ENCODE results near the gene ST7. TPM values are rescaled to one million over a fixed set of nuclear protein-coding genes. Genes with fewer than 3 reads are reported as not detected.

The ST7 gene
- total and polyA plus RNA-seq, 7 donors, result 6.0 to 12.5 (median 7.3) TPM

DNA sequence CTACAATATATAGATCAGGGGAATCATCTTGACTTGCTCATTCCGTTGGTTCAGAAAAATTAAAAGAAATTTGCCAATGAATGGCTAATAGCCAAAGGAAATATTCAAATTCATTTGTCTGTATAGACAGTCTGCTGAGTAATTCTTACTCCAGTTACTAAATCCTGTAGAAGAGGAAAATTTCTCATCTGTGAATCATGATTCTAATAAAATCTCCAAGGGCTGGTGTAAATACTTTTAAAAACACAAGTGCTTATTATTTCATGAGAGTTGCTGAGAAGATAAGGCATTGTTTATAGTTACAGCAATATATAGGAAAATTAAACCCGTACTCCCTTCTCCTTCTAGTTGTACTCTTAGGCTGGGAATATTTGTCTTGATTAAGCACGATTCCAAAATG, 316.6 kb downstream of the ST7 start:
- TF ChIP-seq, protein P1, sequence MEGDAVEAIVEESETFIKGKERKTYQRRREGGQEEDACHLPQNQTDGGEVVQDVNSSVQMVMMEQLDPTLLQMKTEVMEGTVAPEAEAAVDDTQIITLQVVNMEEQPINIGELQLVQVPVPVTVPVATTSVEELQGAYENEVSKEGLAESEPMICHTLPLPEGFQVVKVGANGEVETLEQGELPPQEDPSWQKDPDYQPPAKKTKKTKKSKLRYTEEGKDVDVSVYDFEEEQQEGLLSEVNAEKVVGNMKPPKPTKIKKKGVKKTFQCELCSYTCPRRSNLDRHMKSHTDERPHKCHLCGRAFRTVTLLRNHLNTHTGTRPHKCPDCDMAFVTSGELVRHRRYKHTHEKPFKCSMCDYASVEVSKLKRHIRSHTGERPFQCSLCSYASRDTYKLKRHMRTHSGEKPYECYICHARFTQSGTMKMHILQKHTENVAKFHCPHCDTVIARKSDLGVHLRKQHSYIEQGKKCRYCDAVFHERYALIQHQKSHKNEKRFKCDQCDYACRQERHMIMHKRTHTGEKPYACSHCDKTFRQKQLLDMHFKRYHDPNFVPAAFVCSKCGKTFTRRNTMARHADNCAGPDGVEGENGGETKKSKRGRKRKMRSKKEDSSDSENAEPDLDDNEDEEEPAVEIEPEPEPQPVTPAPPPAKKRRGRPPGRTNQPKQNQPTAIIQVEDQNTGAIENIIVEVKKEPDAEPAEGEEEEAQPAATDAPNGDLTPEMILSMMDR (IDR thresholded peaks at IDR 0.05), result no peak
- Histone ChIP-seq H3K9me3 (no peaks in the 10 kb centered on the region), H3K4me3 (no peak overlapping the region), H3K4me1 (no peaks in the 10 kb centered on the region), H3K27me3 (ENCODE audit: insufficient read depth in 3 of 3, low read length in 2 of 3) (peaks cover 0 to 1% (median 0%) of the 10 kb centered on the region in 3 donors), H3K36me3 (ENCODE audit: insufficient read depth in 1 of 2, low read depth in 1 of 2) (no peaks in the 10 kb centered on the region), H3K27ac (no peak overlapping the region)
- intact Hi-C loops (cut with DNase I), result no loop called here
- WGBS, 3 donors, result 74 to 88% (median 77%) methylated on average over 3 of the region's 3 CpGs
- DNase-seq (no peak), ATAC-seq (no peak)

DNA sequence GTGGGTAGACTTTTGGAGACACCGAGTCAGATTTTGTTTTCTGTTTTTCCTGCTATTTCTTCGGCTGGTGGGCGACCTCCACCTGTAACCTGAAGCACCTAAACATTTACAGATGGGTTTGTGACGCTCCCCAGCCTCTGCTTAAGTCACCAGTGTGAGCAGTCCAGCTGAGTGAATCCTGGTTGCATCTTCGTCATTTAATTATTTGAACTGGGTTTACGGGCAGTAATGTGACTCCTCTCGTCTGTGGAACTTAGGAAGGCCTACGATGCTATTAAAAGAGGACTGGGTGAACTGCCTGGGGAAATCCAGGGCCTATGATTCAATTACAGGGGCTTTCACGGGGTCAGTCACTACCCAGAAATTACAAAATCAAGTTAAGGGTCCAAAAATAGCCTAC, 317.1 kb downstream of the ST7 start:
- H3K27ac ChIP-seq, result no peak overlapping the region
- TF ChIP-seq, protein P1 (IDR thresholded peaks at IDR 0.05), result no peak
- H3K4me3 ChIP-seq, result no peak overlapping the region
- DNase-seq (no peak), ATAC-seq (no peak)
- peaks cover 0 to 1% (median 0%) of the 10 kb centered on the region in 3 donors for H3K27me3 ChIP-seq (ENCODE audit: insufficient read depth in 3 of 3, low read length in 2 of 3)
- no peaks in the 10 kb centered on the region for H3K4me1 ChIP-seq
- intact Hi-C loops (cut with DNase I), result no loop called here
- no peaks in the 10 kb centered on the region for H3K36me3 ChIP-seq (ENCODE audit: insufficient read depth in 1 of 2, low read depth in 1 of 2)
- WGBS, 3 donors, result 64 to 71% (median 69%) methylated on average over 9 of the region's 9 CpGs
- no peaks in the 10 kb centered on the region for H3K9me3 ChIP-seq

DNA sequence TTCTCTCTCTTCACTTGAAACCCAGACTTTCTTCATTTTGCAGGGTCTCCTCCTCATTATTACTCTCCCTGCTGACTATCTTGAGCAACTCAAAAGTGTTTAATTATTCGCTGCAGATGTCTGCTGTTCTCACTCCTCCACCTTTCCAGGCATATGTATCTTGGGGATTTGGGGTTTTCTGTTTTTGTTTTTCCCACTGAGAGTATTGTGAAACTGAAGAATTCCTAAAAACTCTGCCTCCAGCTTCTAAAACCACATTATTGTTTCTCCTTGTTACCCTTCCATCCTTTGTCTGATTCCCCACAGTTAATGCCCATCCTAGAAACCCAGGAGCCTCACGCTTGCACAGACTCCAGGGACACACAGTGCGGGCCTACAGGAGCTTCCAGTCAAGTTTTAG, 318.3 kb downstream of the ST7 start:
- H3K27ac ChIP-seq, result no peak overlapping the region
- intact Hi-C loops (cut with DNase I), result no loop called here
- H3K4me3 ChIP-seq, result no peak overlapping the region
- DNase-seq (no peak), ATAC-seq (no peak)
- no peaks in the 10 kb centered on the region for H3K9me3 ChIP-seq
- WGBS, 3 donors, result 77 to 89% (median 88%) methylated on average over 3 of the region's 3 CpGs
- H3K27me3 ChIP-seq (ENCODE audit: insufficient read depth in 3 of 3, low read length in 2 of 3), result peaks cover 0 to 1% (median 0%) of the 10 kb centered on the region in 3 donors
- no peaks in the 10 kb centered on the region for H3K4me1 ChIP-seq
- TF ChIP-seq, protein P1 (IDR thresholded peaks at IDR 0.05), result no peak
- no peaks in the 10 kb centered on the region for H3K36me3 ChIP-seq (ENCODE audit: insufficient read depth in 1 of 2, low read depth in 1 of 2)

DNA sequence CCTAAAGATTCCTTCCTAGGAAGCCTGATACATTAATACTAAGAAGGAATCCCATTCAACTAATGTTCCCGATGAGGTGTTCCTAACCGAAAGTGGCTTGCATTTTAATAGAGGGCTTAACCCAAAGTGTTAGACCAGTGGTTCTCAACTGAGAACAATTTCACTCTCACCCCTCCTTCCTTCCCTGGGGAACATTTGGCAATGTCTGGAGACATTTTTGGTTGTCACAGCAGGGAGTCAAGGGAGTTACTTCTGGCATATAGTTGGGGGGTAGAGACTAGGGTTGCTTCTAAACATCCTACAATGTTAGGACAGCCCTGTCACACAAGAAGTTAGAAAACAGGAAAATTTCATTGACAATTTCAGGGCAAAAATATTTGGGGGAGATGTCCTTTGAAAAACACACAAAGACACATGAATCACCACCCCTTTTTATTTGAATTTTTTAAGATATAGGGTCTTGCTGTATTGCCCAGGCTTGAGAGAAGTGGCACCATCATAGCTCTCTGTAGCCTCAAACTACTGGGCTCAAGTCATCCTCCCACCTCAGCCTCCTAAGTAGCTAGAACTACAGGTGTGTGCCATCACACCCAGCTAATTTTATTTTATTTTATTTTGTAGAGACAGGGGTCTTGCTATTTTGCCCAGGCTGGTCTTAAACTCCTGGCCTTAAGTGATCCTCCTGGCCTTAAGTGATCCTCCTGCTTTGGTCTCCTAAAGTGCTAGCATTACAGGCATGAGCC, 318.9 kb downstream of the ST7 start:
- intact Hi-C loops (cut with DNase I), result no loop called here
- Histone ChIP-seq H3K9me3 (no peaks in the 10 kb centered on the region), H3K4me3 (no peak overlapping the region), H3K4me1 (no peaks in the 10 kb centered on the region), H3K27me3 (ENCODE audit: insufficient read depth in 3 of 3, low read length in 2 of 3) (peaks cover 0 to 1% (median 0%) of the 10 kb centered on the region in 3 donors), H3K27ac (no peak overlapping the region), H3K36me3 (ENCODE audit: insufficient read depth in 1 of 2, low read depth in 1 of 2) (no peaks in the 10 kb centered on the region)
- ATAC-seq, result no peak
- TF ChIP-seq, protein P1 (IDR thresholded peaks at IDR 0.05), result no peak
- 91 to 95% (median 93%) methylated on average over 2 of the region's 2 CpGs for WGBS, 3 donors
- DNase-seq, result no peak

DNA sequence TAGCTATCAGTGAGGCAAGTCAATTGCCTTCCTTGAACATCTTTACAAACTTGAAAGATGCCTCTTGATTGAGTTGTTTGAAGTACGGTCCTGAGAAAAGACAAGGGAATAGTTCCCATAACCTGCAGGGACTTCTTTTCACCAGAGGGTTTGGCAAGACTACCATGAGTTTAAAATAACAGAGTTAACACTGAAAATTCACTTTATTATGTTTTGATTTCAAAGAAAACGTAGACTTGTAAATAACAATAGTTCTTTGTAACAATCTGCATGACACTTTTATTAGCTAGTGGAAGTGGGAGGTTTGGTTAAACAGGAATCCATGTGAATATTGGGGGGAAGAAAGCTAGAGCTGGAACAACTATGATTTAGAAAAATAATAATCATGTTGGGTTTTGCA, 320.0 kb downstream of the ST7 start:
- H3K9me3 ChIP-seq, result no peaks in the 10 kb centered on the region
- intact Hi-C loops (cut with DNase I), result no loop called here
- no peak overlapping the region for H3K4me3 ChIP-seq
- H3K27me3 ChIP-seq (ENCODE audit: insufficient read depth in 3 of 3, low read length in 2 of 3), result peaks cover 0 to 1% (median 0%) of the 10 kb centered on the region in 3 donors
- TF ChIP-seq, protein P1 (IDR thresholded peaks at IDR 0.05), result no peak
- H3K36me3 ChIP-seq (ENCODE audit: insufficient read depth in 1 of 2, low read depth in 1 of 2), result no peaks in the 10 kb centered on the region
- no peak for ATAC-seq
- DNase-seq, result no peak
- H3K27ac ChIP-seq, result no peak overlapping the region
- no peaks in the 10 kb centered on the region for H3K4me1 ChIP-seq
- 49 to 61% (median 57%) methylated on average over 2 of the region's 2 CpGs for WGBS, 3 donors
